Thyroid gland (tissue), 4 donors: ENCODE results near the gene NTRK2.

Source experiments
- CTCF ChIP-seq, 6 experiments: fragments of 200-600 bp in 3 of 6; fragments of 450-650 bp in 3 of 6; sonication (generic) in 3 of 6; IDR thresholded peaks; one replicate each; pipeline ENCODE4 v1.5.1; 2016 to 2019; ENCODE audit warnings: antibody characterized with exemption in 6 of 6, mild to moderate bottlenecking in 2 of 6, inconsistent platforms in 1 of 6, moderate library complexity in 1 of 6
- POLR2A ChIP-seq, 2 donors: fragments of 450-650 bp; IDR thresholded peaks; one replicate each; pipeline ENCODE4 v1.6.1; 2017; ENCODE audit warnings: antibody characterized with exemption in 2 of 2, mild to moderate bottlenecking in 2 of 2, moderate library complexity in 1 of 2

- TF ChIP-seq POLR2A (IDR thresholded peaks at IDR 0.05): no peak
- no peak for TF ChIP-seq CTCF (IDR thresholded peaks at IDR 0.05)
Measured at GRCh38 chr9:84921175-84921574, 251.6 kb downstream of the NTRK2 start.
